HG03457 (cell line): ENCODE results near the gene TRIM3.
A peak's percentile ranks its signal among the peaks of the same experiment; 100 is the strongest.

Experiments
- ATAC-seq: cut with Tn5 transposase; IDR thresholded peaks from one replicate; pipeline ENCODE4 v1.9.1; 2021; ENCODE audit warnings: moderate number of reproducible peaks; ENCODE audit not compliant: unreplicated experiment

TRIM3 gene

DNA sequence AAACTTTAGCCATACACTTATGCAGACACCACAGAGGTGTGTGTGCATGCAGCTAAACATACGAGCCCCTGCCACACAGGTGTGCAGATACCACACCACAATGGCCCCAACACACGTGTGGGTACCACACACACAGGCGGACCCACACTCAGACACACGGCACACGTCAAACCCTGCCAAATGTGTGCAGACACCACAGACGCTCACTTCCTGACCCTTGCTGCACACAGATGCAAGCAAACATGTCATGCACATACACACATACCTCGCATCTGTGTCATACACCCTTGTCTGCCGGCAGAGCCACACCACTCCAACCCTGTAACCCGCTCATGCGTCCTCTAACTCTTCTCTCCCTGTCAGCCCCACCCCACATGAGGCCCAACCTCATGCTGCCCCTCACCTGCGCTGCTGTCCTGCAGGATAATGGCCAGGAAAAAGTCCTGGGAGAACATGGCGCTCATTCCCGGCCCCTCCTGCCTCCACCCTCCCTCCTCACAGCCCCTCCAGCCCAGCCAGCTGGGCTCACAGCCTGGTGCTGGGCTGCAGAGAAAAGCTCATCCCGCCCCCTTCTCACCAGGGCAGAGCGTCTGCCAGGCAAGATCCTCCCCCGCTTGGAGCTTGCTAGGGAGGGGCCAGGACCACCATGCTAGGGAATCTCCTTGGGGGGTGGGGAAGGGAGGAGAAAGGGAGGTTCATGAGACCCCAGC, 69.2 kb downstream of the TRIM3 start:
- no peak for ATAC-seq

GRCh38 chr11:6403539-6403938, 70.2 kb downstream of the TRIM3 start:
- no peak for ATAC-seq

- peak; percentile 96 for ATAC-seq
These were observed 71.2 kb downstream of the TRIM3 start for GRCh38 chr11:6402561-6402981.

GRCh38 chr11:6402061-6402470, 71.7 kb downstream of the TRIM3 start:
- ATAC-seq: no peak

- ATAC-seq: no peak
These were observed 72.3 kb downstream of the TRIM3 start for GRCh38 chr11:6401464-6401863.

GRCh38 chr11:6400431-6401345, 73.1 kb downstream of the TRIM3 start:
- no peak for ATAC-seq
